GM12874 (cell line): ENCODE results near the gene LRP10.

Experiments used
- TF ChIP-seq, protein P1 (sequence below): IDR thresholded peaks from 2 replicates; pipeline ENCODE4 v1.5.1; 2011; ENCODE audit warnings: low read depth, mild to moderate bottlenecking, control low read depth, low read length, moderate library complexity; ENCODE audit not compliant: insufficient read depth

The LRP10 gene

DNA sequence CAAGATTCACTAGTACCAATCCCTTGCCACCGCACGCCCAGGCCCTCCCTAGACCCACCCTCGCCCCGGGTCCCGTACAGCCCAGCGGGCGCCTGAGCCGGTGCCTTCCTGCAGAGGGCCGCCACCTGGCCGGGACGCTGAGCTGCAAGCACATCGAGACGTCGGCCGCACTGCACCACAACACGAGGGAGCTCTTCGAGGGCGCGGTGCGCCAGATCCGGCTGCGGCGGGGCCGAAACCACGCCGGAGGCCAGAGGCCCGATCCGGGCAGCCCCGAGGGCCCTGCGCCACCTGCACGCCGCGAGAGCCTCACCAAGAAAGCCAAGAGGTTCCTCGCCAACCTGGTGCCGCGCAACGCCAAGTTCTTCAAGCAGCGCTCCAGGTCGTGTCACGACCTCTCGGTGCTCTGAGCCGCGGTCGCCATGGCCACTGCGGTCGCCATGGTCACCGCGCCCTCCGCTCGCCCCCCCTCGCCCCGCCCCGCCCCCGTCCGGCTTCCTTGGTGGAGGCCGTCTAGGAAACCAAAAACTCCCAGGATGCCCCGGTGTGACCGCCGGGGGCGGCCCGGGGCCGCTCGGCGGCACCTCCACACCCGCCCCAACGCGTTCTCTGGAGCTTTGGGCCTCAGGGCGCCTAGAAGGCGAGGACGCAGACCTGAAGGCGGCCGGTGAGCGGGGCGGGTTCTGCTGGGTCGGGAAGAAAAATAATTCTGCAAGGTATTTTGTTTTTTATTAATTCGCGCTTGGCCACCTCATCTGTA lies 15.1 kb downstream of the LRP10 start:
- TF ChIP-seq, protein P1, sequence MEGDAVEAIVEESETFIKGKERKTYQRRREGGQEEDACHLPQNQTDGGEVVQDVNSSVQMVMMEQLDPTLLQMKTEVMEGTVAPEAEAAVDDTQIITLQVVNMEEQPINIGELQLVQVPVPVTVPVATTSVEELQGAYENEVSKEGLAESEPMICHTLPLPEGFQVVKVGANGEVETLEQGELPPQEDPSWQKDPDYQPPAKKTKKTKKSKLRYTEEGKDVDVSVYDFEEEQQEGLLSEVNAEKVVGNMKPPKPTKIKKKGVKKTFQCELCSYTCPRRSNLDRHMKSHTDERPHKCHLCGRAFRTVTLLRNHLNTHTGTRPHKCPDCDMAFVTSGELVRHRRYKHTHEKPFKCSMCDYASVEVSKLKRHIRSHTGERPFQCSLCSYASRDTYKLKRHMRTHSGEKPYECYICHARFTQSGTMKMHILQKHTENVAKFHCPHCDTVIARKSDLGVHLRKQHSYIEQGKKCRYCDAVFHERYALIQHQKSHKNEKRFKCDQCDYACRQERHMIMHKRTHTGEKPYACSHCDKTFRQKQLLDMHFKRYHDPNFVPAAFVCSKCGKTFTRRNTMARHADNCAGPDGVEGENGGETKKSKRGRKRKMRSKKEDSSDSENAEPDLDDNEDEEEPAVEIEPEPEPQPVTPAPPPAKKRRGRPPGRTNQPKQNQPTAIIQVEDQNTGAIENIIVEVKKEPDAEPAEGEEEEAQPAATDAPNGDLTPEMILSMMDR: peak; percentile 40

DNA sequence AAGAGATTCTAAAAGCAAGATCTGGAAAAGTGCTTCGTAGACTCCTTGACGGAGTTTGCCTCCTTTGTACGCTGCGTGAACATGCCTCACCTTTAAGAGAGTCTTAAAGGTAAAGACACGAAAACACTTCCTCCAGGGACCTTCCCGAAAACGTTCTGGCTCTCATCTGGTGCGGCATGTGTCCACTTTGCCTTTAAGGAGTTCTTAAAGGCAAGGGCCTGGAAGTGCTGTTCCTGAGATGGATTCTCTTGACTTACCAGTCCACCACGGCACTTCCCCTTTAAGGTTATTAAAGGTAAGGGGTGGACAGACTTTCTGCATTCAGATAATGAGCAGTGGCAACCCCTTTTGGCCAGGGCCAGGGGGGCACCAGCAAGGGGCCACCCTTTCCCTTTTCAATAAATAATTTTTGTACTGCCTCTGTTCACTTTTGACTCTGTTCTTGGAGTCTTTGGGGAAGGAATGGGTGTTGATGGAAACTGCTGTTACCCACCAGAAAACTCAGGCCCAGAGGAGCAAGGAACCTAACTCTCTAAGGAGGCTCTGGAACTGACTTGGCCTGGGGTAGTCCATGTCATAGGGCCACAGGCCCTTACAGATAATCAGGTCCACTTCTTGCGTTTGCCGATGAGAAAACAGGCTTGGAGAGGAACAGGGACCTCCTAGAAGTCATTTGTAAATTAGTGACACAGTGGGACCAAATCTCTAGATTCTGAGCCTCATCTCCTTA lies 15.9 kb downstream of the LRP10 start:
- TF ChIP-seq, protein P1: no peak

DNA sequence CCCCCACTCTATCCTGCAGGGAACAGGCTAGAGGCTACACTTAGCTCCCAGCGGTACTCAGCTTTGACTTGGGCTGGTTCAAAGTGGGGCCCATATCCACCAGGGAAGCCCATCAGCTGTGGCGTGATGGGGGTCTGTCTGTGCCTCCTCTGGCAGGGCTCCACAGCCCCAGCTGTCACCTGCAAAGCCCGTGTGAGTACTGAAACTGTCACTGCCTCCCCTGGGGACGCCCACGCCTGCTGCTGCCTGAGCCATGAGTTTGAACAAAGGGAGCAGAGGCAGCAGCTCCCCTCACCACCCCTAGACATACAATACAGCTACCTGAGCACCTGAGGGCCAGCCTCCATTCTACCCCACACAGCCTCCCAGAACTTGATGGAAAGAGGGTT lies 16.4 kb downstream of the LRP10 start:
- TF ChIP-seq, protein P1: no peak

DNA sequence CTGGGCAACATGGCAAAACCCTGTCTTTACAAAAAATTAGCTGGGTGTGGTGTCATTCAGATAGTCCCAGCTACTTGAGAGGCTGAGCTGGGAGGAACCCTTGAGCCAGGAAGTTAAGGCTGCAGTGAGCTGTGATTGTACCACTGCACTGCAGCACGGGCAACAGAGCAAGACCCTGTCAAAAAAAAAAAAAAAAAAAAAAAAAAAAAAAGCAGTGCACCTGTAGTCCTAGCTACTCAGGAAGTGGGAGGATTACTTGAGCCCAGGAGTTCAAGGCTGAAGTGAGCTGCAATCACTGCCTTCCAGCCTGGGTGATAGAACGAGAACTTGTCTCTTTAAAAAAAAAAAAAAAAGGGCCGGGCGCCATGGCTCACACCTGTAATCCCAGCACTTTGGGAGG lies 17.1 kb downstream of the LRP10 start:
- TF ChIP-seq, protein P1: no peak

DNA sequence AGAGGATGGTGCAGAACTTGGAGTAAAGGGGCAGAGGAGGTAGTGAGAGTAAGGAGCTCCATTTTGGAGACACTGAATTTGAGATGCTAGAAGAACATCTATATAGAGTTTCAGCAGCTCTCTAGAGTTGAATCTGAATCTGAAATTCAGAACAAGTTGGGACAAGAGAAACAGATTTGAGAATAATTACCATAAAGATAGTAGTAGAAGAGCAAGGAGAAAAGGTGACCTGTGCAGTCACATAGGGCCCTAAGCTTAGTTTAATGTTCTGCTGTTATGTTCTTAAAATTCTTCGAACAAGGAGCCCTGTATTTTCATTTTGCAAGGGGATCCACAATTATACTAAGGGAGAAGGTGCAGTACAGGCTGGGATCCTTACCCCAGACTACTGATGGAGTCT lies 18.9 kb downstream of the LRP10 start:
- TF ChIP-seq, protein P1: no peak

DNA sequence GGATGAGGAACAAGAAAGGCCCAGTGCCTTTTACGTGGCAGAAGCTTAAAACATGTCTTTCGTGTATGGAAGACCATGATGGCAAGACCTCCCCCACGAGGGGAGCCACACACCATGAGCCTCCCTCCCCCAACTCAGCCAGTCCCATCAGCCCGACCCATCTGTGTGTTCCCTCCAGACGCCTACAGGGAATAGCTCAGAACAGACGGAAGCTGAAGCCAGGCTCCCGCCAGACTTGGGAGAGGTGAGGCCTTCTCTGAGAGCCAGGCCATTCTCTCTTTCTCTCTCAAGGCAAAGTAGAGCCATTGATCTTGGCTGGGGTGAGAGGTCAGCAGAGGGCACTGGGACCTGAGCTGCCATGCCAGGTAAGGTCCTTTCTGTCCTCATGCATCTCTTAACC lies 20.9 kb downstream of the LRP10 start:
- TF ChIP-seq, protein P1: no peak

DNA sequence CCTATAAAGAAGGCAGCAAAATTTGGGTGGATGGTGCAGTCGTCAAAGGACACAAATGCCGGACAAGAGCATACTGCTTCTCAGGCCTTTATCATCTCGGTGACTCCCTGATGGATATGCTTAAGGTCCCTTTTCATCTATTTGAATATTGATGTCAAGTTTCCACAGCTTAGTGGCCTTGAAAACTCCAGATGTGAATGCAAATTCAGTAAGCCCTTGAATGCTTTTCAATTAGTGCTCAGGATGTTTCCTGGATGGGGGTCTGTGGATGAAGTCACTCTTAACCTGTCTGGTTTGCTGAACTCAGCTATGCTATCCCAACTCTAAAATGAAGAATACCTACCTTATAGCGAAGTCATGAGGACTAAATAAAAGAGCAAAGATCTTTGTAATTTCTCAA lies 22.2 kb downstream of the LRP10 start:
- TF ChIP-seq, protein P1: no peak
